HFFc6 (cell line): ENCODE measurements around the gene DDX17. TPM values are rescaled to one million over a fixed set of nuclear protein-coding genes. Genes with fewer than 3 reads are reported as not detected.

Experiments
- DNase-seq: peaks from one replicate; pipeline ENCODE4 v3.0.0-alpha.2; 2018
- H3K27ac Mint-ChIP-seq: 2 replicates; pipeline ENCODE4 v1.8.0; 2020; ENCODE audit warnings: mild to moderate bottlenecking, mixed read lengths
- H3K27me3 Mint-ChIP-seq: 2 replicates; pipeline ENCODE4 v1.8.0; 2021; ENCODE audit warnings: mild to moderate bottlenecking, moderate library complexity, mixed read lengths; ENCODE audit not compliant: insufficient read depth
- H3K36me3 Mint-ChIP-seq: 2 replicates; pipeline ENCODE4 v1.8.0; 2021; ENCODE audit warnings: low read depth, mixed read lengths
- H3K4me1 Mint-ChIP-seq: 2 replicates; pipeline ENCODE4 v1.8.0; 2020; ENCODE audit warnings: low read depth, mixed read lengths
- H3K4me3 Mint-ChIP-seq: 2 replicates; pipeline ENCODE4 v1.8.0; 2020; ENCODE audit warnings: mild to moderate bottlenecking, moderate library complexity, mixed read lengths
- H3K9me3 Mint-ChIP-seq: 2 replicates; pipeline ENCODE4 v1.8.0; 2020; ENCODE audit warnings: mild to moderate bottlenecking, mixed read lengths
- total RNA-seq, 6 experiments: library from RNA; stranded (reverse); fragmentation: NEBNext Ultra II Directional; extraction: Animal tissue kit (Norgen Biotek cat#: 25700); gene quantifications; 2 replicates in 1 of 6; 3 replicates in 5 of 6; pipeline ENCODE4 v1.2.3, GENCODE V29; 2021
- TF ChIP-seq, protein P1 (sequence below): fragments of 200-600 bp; sonication (generic); IDR thresholded peaks from 2 replicates; pipeline ENCODE4 v1.5.0; 2021; ENCODE audit warnings: antibody characterized with exemption, mild to moderate bottlenecking

The DDX17 gene
- total RNA-seq, 6 experiments from 2014 or later: 211 to 246 (median 220) TPM

DNA sequence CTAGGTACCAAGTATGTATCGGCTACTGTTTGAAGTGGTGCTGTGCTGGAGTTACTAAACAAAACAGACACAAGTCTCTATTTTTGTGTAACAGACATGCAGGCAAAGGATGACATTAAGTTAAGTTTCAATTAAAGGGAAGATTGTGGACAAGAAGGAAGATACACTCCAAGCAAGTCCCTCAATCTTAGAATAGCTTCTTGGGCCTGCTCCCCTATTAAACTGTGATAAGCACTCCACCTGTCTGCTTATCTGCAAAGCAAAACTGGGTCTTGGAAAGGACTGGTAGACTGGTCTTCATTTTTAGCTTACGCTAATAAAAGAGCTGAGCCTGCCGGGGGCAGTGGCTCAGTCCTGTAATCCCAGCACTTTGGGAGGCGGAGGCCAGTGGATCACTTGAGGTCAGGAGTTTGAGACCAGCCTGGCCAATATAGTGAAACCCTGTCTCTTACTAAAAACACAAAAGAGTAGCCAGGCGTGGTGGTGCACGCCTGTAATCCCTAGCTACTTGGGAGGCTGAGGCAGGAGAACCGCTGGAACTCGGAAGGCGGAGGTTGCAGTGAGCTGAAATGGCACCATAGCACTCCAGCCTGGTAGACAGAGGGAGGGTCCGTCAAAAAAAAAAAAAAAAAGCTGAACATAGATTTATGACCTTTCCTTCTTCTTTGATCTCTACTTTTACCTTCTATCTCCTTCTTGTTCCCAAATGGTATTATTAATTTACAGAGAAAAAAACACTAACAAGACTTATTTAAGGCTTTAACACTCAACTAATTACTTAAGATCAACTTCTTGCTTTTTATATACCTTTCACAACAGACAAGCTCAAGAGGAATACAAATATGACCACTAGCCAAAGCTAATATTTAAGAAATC lies 4.1 kb downstream of the DDX17 start:
- H3K4me3 Mint-ChIP-seq: peak overlapping the region; percentile 91

DNA sequence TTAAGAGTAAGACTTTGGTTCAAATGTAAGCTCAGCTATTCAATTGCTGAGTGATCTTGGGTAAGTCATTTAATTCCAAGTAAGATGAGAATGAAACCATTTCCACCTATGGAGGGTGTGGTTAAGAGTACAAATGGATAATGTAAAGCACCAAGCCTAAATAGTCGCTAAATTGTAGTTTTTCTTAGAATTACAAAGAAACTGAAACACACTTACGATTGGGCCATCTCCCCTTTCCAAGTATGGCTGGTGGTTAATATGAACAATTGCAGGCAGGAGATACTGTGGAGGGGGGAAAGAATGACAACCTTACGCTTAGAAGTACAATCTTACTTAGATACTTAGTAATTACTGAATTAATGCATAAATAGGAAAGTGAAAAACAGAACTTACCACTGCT lies 8.2 kb downstream of the DDX17 start:
- no peak overlapping the region for H3K4me3 Mint-ChIP-seq
- peaks cover 3% of the 10 kb centered on the region; the same call in 1 of the 2 replicates for H3K27me3 Mint-ChIP-seq
- TF ChIP-seq, protein P1, sequence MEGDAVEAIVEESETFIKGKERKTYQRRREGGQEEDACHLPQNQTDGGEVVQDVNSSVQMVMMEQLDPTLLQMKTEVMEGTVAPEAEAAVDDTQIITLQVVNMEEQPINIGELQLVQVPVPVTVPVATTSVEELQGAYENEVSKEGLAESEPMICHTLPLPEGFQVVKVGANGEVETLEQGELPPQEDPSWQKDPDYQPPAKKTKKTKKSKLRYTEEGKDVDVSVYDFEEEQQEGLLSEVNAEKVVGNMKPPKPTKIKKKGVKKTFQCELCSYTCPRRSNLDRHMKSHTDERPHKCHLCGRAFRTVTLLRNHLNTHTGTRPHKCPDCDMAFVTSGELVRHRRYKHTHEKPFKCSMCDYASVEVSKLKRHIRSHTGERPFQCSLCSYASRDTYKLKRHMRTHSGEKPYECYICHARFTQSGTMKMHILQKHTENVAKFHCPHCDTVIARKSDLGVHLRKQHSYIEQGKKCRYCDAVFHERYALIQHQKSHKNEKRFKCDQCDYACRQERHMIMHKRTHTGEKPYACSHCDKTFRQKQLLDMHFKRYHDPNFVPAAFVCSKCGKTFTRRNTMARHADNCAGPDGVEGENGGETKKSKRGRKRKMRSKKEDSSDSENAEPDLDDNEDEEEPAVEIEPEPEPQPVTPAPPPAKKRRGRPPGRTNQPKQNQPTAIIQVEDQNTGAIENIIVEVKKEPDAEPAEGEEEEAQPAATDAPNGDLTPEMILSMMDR: no peak
- H3K36me3 Mint-ChIP-seq: peaks cover 61% of the 10 kb centered on the region
- H3K9me3 Mint-ChIP-seq: no peaks in the 10 kb centered on the region
- H3K4me1 Mint-ChIP-seq: peaks cover 54% of the 10 kb centered on the region
- DNase-seq: no peak
- H3K27ac Mint-ChIP-seq: no peak overlapping the region

More for the DNA sequence above, 4.1 kb downstream of the DDX17 start:
- peaks cover 6% of the 10 kb centered on the region for H3K27me3 Mint-ChIP-seq
- DNase-seq: no peak
- H3K9me3 Mint-ChIP-seq: no peaks in the 10 kb centered on the region
- H3K4me1 Mint-ChIP-seq: peaks cover 48% of the 10 kb centered on the region
- H3K27ac Mint-ChIP-seq: peak overlapping the region; percentile 53
- TF ChIP-seq, protein P1: no peak
- H3K36me3 Mint-ChIP-seq: peaks cover 62% of the 10 kb centered on the region

DNA sequence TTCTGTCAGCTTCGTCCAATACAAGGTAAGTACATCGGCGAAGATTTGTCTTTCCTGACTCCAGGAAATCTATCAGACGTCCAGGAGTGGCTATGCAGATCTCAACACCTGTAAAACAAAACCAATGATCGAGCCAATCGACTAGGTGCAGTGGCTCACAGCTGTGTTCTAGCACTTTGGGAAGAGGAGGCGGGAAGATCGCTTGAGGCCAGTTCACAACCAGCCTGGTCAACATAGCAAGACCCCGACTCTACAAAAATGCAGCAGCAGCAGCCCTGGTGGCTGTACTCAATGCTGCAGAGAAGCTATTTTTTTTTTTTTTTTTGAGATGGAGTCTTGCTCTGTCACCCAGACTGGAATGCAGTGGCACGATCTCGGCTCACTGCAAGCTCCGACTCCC lies 11.2 kb downstream of the DDX17 start:
- peaks cover 62% of the 10 kb centered on the region for H3K36me3 Mint-ChIP-seq
- H3K4me1 Mint-ChIP-seq: peaks cover 53% of the 10 kb centered on the region
- no peaks in the 10 kb centered on the region for H3K9me3 Mint-ChIP-seq
- TF ChIP-seq, protein P1: peak; percentile 35
- no peak overlapping the region for H3K4me3 Mint-ChIP-seq
- H3K27me3 Mint-ChIP-seq: no peaks in the 10 kb centered on the region
- H3K27ac Mint-ChIP-seq: no peak overlapping the region; the same call in 1 of the 2 replicates
- no peak for DNase-seq

DNA sequence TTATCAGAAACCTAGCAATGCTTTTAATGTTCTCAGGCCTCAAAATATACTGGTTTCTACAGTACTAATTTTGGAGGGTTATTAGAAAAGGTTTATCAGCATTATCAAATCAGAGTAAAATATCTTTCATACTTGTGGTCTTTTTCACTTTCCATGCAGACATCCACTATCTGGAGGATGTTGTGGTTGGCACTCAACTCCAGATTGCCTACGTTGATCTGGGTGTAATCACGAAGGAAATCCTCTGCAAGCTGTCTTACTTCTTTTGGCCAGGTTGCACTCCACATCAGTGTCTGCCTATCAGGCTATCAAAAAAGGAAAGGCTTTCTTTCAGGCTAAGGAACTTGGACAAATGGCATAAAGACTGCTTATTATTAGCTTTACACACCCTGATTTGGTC lies 11.6 kb downstream of the DDX17 start:
- H3K4me3 Mint-ChIP-seq: no peak overlapping the region
- DNase-seq: peak; percentile 33
- no peak overlapping the region for H3K27ac Mint-ChIP-seq
- no peaks in the 10 kb centered on the region for H3K27me3 Mint-ChIP-seq
- peaks cover 57% of the 10 kb centered on the region for H3K4me1 Mint-ChIP-seq
- H3K36me3 Mint-ChIP-seq: peaks cover 66% of the 10 kb centered on the region
- TF ChIP-seq, protein P1: no peak
- no peaks in the 10 kb centered on the region for H3K9me3 Mint-ChIP-seq

DNA sequence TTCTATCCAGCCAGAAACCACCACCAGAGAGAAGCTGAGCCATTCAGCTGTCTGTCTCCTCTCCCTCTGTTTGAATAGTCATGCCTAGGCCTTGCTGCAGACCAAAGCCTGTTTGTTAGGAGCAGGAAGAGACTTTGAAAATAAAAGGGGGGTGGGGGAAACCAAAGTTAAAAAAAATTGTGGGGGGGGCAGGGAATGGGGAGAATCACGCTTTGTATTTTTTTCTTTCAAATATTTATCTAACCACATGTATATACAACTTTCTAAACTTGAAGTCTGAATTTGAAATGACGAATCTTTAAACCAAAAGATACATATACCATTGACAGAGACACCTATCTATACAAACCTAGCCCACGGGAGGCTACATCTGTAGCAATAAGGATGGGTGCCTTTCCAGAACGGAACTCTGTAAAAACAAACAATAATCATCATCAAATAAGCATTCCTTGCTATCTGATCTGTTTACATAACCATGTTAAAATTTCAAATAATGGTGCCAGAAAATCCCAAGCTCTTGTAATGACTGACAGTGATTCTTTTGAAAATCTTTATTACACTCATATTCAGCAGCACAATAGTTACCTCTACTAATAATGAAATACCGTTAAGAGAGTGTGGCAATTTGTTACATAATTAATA lies 14.3 kb downstream of the DDX17 start:
- no peaks in the 10 kb centered on the region for H3K27me3 Mint-ChIP-seq
- no peak overlapping the region for H3K4me3 Mint-ChIP-seq
- no peak for DNase-seq
- H3K36me3 Mint-ChIP-seq: peaks cover 69% of the 10 kb centered on the region
- TF ChIP-seq, protein P1: no peak
- no peaks in the 10 kb centered on the region for H3K9me3 Mint-ChIP-seq
- H3K27ac Mint-ChIP-seq: peak overlapping the region; percentile 60
- H3K4me1 Mint-ChIP-seq: peaks cover 55% of the 10 kb centered on the region
